Muscle of arm (tissue), 12 donors: ENCODE measurements around the gene TLK1. TPM values are rescaled to one million over a fixed set of nuclear protein-coding genes. Genes with fewer than 3 reads are reported as not detected.

Experiments used
- DNase-seq: peaks from one replicate; pipeline ENCODE4 v3.0.0-alpha.2; 2013
- polyA plus RNA-seq, 12 donors: library from polyadenylated mRNA; unstranded; fragments of 120-200 nt; gene quantifications; one replicate each; pipeline ENCODE4 v1.2.1, GENCODE V29; 2013; ENCODE audit not compliant: insufficient read length in 12 of 12

Gene TLK1
- polyA plus RNA-seq, 12 donors = 20.0 to 721 (median 28.2) TPM

DNA sequence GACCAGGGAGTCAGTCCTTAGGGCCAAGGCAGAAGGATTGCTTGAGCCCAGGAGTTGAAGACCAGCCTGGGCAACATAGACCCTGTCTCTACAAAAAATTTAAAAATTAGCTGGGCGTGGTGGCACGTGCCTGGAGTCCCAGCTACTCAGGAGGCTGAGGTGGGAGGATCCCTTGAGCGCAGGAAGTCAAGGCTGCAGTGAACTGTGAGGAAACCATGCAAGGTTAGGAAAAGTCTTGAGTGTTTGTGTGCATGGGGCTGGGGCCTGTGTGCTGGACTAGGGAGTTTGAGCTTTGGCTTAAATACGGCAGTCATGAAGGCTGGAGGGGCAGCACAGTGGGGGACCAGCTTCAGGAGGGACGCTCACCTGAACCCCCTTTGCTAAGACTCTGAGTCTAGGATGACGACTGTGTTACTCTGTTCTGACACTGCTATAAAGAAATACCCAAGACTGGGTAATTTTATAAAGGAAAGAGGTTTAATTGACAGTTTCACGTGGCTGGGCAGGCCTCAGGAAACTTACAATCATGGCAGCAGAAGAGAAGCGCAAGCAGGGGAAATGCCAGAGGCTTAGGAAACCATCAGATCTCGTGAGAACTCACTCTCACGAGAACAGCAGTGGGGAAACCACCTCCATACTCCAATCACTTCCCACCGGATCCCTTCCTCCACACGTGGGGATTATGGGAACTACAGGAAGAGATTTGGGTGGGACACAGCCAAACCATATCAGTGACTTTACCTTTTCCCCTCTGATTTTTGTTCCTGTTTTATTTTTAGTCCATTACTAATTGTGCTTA, 192.3 kb downstream of the TLK1 start:
- no peak for DNase-seq

DNA sequence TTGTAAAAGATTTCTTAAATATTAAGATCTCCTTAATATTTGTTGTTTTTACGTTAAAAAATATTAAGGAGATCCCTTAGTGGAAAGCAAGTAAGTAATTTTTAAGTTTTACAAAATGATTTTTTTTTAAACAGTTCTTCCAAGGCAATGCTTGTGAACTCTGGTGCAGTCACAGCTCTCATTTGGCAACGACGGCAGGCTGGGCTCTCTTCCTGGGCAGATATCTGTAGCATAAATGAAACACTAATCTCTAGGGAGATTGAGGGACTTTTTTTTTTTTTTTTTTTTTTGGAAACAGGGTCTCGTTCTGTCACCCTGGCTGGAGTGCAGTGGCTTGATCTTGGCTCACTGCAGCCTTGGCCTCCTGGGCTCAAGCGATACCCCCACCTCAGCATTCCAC, 193.1 kb downstream of the TLK1 start:
- DNase-seq = no peak

DNA sequence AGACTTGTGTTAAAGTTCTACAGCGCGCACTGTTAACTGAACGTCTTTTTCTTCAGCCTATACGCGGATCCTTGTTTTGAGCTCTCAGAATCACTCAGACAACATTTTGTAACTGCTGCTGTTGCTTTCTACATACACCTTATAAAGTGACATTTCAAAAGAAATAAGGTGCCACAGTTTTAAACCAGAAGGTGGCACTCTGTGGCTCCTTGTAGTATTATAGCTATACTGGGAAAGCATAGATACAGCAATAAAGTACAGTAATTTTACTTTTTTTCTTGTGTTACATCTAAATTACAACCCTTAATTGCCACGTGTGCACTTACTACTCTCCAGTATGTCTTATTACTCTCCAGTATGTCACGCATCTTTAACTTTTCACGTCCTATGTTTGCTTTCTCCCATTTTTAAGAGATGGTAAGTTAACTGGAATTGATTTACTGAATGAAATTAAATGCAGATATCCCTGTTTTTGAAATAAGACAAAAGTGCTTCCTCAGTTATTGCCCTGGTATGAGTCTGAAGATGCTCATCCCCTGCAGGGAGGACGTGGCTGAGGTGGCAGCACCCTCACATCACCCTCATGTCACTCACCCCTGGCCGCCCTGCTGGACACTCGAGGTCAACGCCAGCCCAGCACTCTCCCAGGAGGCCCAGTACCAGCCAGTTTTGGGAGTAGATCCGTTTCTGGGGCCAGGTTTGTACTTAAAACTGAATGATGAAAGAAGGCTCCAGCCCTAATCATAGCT, 193.9 kb downstream of the TLK1 start:
- DNase-seq = no peak

DNA sequence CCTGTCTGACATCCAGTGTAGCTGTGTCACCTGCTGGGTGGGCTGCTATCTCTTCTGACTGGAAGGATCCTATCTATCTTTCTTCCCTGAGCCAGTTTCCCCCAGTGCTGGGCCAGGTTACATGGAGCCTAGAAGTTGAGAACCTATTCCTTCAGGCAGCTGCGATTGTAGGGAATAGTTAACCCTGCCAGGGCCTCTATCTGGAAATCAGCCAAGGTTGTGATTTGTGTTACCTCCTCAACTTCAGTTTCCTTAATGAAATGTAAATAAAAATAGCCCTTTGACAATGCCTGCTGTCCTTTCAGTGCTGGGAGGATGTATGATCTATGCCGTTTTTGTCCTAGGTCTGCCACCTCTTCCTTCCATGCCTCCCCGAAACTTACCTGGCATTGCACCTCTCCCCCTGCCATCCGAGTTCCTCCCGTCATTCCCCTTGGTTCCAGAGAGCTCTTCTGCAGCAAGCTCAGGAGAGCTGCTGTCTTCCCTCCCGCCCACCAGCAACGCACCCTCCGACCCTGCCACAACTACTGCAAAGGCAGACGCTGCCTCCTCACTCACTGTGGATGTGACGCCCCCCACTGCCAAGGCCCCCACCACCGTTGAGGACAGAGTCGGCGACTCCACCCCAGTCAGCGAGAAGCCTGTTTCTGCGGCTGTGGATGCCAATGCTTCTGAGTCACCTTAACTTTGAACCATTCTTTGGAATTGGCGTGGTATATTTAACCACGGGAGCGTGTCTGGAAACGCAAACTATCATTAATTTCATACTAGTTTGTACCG, 195.1 kb downstream of the TLK1 start:
- DNase-seq = no peak

DNA sequence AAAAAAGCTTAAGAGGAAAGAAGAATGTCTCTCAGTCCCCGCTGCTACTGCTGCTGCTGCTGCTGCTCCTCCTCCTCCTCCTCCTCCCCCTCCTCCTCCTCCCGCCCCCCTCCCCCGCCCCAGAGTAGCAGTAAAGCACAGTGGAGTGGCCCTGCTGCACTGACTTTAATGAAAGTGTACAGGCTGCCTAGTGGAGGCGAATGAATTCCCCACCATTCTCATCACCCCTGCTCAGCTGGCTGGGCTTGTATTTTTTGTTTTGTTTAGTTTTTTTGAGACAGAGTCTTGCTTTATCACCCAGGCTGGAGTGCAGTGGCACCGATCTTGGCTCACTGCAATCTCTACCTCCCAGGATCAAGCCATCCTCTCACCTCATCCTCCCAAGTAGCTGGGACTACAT, 197.3 kb downstream of the TLK1 start:
- no peak for DNase-seq

DNA sequence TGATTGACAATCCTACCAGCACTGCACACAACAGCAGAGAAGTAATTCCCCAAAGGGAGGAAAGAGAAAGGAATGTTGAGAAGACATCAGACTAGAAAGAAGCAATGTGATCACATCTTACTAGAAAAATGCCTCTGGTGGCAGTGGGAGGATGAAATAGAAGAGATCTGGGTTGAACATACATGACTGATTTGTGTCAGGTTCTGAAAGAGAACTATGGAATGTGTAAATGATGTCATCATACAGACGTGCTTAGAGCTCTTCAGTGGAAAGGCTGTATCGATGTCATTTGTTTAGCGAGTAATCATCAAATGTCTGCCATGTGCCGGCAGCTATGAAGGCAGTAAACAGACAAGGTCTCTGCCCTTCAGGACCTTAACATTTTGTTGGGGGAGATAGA, 206.8 kb downstream of the TLK1 start:
- no peak for DNase-seq

DNA sequence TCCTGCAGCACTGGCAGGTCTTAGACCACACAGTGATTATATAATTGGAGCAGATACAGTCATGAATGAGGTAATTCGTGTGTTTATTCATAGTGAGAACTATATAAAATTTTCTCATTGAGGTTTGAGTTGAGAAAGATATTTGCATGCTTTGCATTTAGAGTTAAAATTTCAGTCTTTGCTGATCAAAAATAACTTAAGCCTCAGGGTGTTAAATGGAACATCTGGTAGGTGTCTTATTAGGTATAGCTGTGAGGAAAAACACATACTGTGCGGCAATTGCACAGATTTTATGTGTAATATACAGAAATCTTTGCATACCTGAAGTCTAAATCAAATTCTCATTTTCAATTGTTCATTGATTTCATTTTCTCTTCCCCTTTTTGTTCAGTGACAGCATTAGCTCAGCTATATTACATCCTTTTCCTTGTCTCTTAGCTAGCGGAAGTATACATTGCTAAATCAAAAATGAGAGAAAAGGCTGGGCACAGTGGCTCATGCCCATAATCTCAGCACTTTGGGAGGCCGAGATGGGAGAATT, 210.4 kb downstream of the TLK1 start:
- no peak for DNase-seq

DNA sequence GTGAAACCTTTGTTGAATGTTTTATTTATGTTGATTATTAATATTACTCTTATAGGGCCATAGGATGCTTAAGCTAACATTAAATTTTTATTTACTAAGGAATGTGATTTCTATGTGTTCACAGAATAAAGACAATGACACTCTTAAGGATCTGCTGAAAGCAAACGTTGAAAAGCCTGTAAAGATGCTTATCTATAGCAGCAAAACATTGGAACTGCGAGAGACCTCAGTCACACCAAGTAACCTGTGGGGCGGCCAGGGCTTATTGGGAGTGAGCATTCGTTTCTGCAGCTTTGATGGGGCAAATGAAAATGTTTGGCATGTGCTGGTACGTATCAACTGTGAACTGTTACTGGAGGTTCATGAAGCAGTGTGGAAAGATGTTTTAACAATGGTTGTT, 211.3 kb downstream of the TLK1 start:
- no peak for DNase-seq

DNA sequence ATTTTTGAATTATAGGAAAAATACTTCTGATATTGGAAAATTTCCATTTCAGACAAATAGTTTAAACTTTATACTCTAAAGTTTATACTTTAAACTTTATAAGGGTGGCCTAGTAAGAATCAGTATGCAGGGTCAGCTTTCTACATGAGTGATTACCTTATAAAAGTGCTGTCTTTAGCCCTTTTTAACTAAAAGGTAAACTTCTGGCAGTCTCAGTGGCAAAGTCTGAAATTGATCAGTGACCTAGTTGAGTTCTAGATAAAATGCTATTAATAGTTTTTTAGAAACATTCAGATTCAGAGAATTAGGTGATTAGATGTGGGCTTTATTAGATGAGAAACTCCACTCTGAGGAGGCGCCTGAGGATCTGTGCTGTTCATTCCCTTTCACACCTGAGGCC, 216.1 kb downstream of the TLK1 start:
- no peak for DNase-seq

DNA sequence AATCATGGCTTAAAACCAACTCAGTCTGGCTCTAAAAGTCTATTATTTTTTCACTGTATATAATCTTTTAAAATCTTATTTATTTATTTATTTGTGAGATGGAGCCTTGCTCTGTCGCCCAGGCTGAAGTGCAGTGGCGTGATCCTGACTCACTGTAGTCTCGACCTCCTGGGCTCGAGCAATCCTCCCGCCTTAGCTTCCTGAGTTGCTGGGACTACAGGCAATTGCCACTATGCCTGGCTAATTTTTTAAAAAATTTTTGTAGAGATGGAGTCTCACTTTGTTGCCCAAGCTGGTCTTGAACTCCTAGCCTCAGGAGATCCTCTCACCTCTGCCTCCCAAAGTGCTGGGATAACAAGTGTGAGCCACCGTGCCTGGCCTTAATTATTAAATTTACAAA, 217.1 kb downstream of the TLK1 start:
- no peak for DNase-seq

DNA sequence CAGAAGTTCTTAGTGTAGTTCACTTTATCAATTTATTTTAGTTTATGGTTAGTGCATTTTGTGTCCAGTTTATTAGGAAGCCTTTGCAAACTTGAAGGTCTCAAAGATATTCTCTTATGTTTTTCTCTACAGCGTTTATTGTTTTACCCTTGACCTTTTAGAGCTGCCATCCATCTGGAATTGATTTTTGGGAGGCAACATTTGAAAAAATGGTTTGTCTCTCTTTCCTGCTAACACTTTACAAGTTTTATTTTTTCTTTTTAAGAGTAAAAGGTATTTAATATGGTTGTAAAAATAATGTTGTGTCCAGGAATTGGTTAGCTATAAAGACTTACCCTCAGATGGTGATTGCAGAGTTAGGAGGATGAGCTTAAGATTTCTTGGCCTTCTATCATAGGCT, 217.7 kb downstream of the TLK1 start:
- no peak for DNase-seq

DNA sequence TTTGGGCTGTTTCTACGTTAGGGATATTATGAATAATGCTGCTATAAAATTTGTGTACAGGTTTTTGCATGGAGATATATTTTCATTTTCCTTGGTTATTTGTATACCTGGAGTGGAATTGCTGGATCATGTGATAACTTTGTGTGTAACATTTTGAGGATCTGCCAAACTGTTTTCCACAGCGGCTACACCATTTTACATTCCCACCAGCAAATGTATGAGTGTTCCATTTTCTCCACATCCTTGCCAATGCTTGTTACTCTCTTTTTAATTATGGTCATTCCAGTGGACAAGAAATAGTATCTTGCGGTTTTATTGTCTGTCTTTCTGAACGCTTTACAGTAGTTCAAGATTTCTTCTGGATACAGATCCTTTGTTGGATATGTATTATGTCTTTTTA, 218.1 kb downstream of the TLK1 start:
- no peak for DNase-seq

Other genes starting within 250 kb of the TLK1 start
- gene GORASP2, start 231.6 kb downstream of the TLK1 start, polyA plus RNA-seq = 100 to 1,000 TPM in 1 of 12 donors, 10 to 100 TPM in 10, not detected in 1; 66.6 to 104 (median 75.3) TPM